Measurements from ENCODE around the gene ASXL1.

The ASXL1 gene

GRCh38 chr20:32442630-32443373 is 84.7 kb downstream of the ASXL1 start:
- no peaks in the 10 kb centered on the region for H3K9me3 ChIP-seq (ENCODE audit: severe bottlenecking)
- TF ChIP-seq CTCF (IDR thresholded peaks at IDR 0.05; ENCODE audit: low read depth, low read length): no peak
- H3K27me3 ChIP-seq (ENCODE audit: insufficient read depth, low read depth, severe bottlenecking): no peaks in the 10 kb centered on the region
- peaks cover 64% of the 10 kb centered on the region for H3K36me3 ChIP-seq
- H3K4me3 ChIP-seq (ENCODE audit: low read depth, low read length): no peak overlapping the region
- no peak for DNase-seq
- no peak overlapping the region for H3K27ac ChIP-seq

GRCh38 chr20:32443386-32443974 is 85.3 kb downstream of the ASXL1 start:
- no peak for TF ChIP-seq CTCF (IDR thresholded peaks at IDR 0.05; ENCODE audit: low read depth, low read length)
- Histone ChIP-seq H3K27me3 (ENCODE audit: insufficient read depth, low read depth, severe bottlenecking) (no peaks in the 10 kb centered on the region), H3K27ac (no peak overlapping the region)

GRCh38 chr20:32444474-32445220 is 86.5 kb downstream of the ASXL1 start:
- H3K27me3 ChIP-seq (ENCODE audit: insufficient read depth, low read depth, severe bottlenecking): no peaks in the 10 kb centered on the region
- peaks cover 68% of the 10 kb centered on the region for H3K36me3 ChIP-seq
- H3K9me3 ChIP-seq (ENCODE audit: severe bottlenecking): no peaks in the 10 kb centered on the region
- TF ChIP-seq CTCF (IDR thresholded peaks at IDR 0.05; ENCODE audit: low read depth, low read length): no peak
- no peak for DNase-seq
- peak overlapping the region; percentile 4; the same call in 1 of the 2 replicates for H3K27ac ChIP-seq
- H3K4me3 ChIP-seq (ENCODE audit: low read depth, low read length): no peak overlapping the region

More at GRCh38 chr20:32443386-32443974, 85.3 kb downstream of the ASXL1 start:
- Histone ChIP-seq H3K9me3 (ENCODE audit: severe bottlenecking) (no peaks in the 10 kb centered on the region), H3K36me3 (peaks cover 66% of the 10 kb centered on the region), H3K4me3 (ENCODE audit: low read depth, low read length) (no peak overlapping the region)
- no peak for DNase-seq

GRCh38 chr20:32445539-32446273 is 87.6 kb downstream of the ASXL1 start:
- Histone ChIP-seq H3K36me3 (peaks cover 68% of the 10 kb centered on the region), H3K27me3 (ENCODE audit: insufficient read depth, low read depth, severe bottlenecking) (no peaks in the 10 kb centered on the region), H3K4me3 (ENCODE audit: low read depth, low read length) (no peak overlapping the region), H3K27ac (no peak overlapping the region; the same call in 1 of the 2 replicates), H3K9me3 (ENCODE audit: severe bottlenecking) (no peaks in the 10 kb centered on the region)
- TF ChIP-seq CTCF (IDR thresholded peaks at IDR 0.05; ENCODE audit: low read depth, low read length): no peak
- no peak for DNase-seq

- Histone ChIP-seq H3K27me3 (ENCODE audit: insufficient read depth, low read depth, severe bottlenecking) (no peaks in the 10 kb centered on the region), H3K9me3 (ENCODE audit: severe bottlenecking) (no peaks in the 10 kb centered on the region), H3K36me3 (peaks cover 73% of the 10 kb centered on the region), H3K4me3 (ENCODE audit: low read depth, low read length) (no peak overlapping the region), H3K27ac (no peak overlapping the region)
- no peak for DNase-seq
- TF ChIP-seq CTCF (IDR thresholded peaks at IDR 0.05; ENCODE audit: low read depth, low read length): no peak
Measured at GRCh38 chr20:32446301-32447100, 88.4 kb downstream of the ASXL1 start.

All from WERI-Rb-1 (cell line).